Keratinocyte (primary cell): ENCODE data around the gene KIN. TPM values are rescaled to one million over a fixed set of nuclear protein-coding genes. Genes with fewer than 3 reads are reported as not detected.
"Not testable (repeated sequence)": the region's sequence is repeated elsewhere in the genome, so short reads cannot be mapped to it uniquely, and the experiment has no call there.

Source experiments
- DNase-seq: peaks from one replicate; pipeline ENCODE4 v3.0.0-alpha.2; 2011; ENCODE audit warnings: low read depth, missing footprints, low spot score
- FAIRE-seq: peaks from 2 replicates; lab custom pipeline; 2011; peaks lifted over from hg19 to GRCh38; lab: Jason Lieb, UNC
- H2AFZ ChIP-seq: 2 replicates; pipeline ENCODE4 v1.6.0; 2012; ENCODE audit warnings: low read length, control low read depth, inconsistent platforms; ENCODE audit not compliant: control insufficient read depth
- H3K27ac ChIP-seq: 2 replicates; pipeline ENCODE4 v1.5.1; 2011; ENCODE audit warnings: low read length; ENCODE audit not compliant: control insufficient read depth, insufficient read depth
- H3K27me3 ChIP-seq: 3 replicates; pipeline ENCODE4 v1.6.0; 2011; ENCODE audit warnings: low read length; ENCODE audit not compliant: control insufficient read depth, insufficient read depth; ENCODE audit errors: extremely low read depth
- H3K36me3 ChIP-seq, 2 experiments: 2 replicates in 1 of 2; 3 replicates in 1 of 2; pipeline ENCODE4 v1.5.1; 2011; ENCODE audit warnings: low read length in 2 of 2, mild to moderate bottlenecking in 1 of 2; ENCODE audit not compliant: control insufficient read depth in 2 of 2, insufficient read depth in 2 of 2; ENCODE audit errors: extremely low read depth in 1 of 2
- H3K4me1 ChIP-seq: 3 replicates; pipeline ENCODE4 v1.5.1; 2011; ENCODE audit warnings: low read length; ENCODE audit not compliant: control insufficient read depth, insufficient read depth; ENCODE audit errors: extremely low read depth
- H3K4me2 ChIP-seq: 3 replicates; pipeline ENCODE4 v1.6.0; 2011; ENCODE audit warnings: low read depth, low read length; ENCODE audit not compliant: control insufficient read depth, insufficient read depth; ENCODE audit errors: extremely low read depth
- H3K4me3 ChIP-seq, 3 experiments: fragments of 200-600 bp in 1 of 3; sonication (generic) in 1 of 3; 2 replicates in 2 of 3; 3 replicates in 1 of 3; pipeline ENCODE4 v1.5.1; 2011 to 2016; ENCODE audit warnings: low read length in 3 of 3, mild to moderate bottlenecking in 3 of 3, control low read depth in 2 of 3, inconsistent platforms in 1 of 3, low read depth in 1 of 3, mixed read lengths in 1 of 3, mixed run types in 1 of 3, moderate library complexity in 1 of 3; ENCODE audit not compliant: control insufficient read depth in 2 of 3, insufficient read depth in 2 of 3; ENCODE audit errors: extremely low read depth in 1 of 3
- H3K79me2 ChIP-seq: 2 replicates; pipeline ENCODE4 v1.6.0; 2012; ENCODE audit warnings: low read length; ENCODE audit not compliant: control insufficient read depth, insufficient read depth
- H3K9ac ChIP-seq: 3 replicates; pipeline ENCODE4 v1.6.0; 2011; ENCODE audit warnings: low read length; ENCODE audit not compliant: control insufficient read depth, insufficient read depth; ENCODE audit errors: extremely low read depth
- H3K9me1 ChIP-seq: 3 replicates; pipeline ENCODE4 v1.6.0; 2011; ENCODE audit warnings: low read length; ENCODE audit not compliant: control insufficient read depth, insufficient read depth; ENCODE audit errors: extremely low read depth
- H3K9me3 ChIP-seq: 2 replicates; pipeline ENCODE4 v1.5.1; 2012; ENCODE audit warnings: low read depth, low read length; ENCODE audit not compliant: control insufficient read depth
- H4K20me1 ChIP-seq: 3 replicates; pipeline ENCODE4 v1.6.0; 2011; ENCODE audit warnings: low read length; ENCODE audit not compliant: control insufficient read depth, insufficient read depth; ENCODE audit errors: extremely low read depth
- EZH2 ChIP-seq: IDR thresholded peaks from one replicate; pipeline ENCODE4 v1.6.1; 2012; ENCODE audit warnings: inconsistent platforms, mild to moderate bottlenecking, low read length, moderate library complexity
- dilution Hi-C: fragments of 300-500 bp; cut with MboI; formaldehyde crosslinking; loops from one replicate; pipeline ENCODE4 v1.7.0; 2020; ENCODE audit warnings: low sequenced_read_pairs; ENCODE audit not compliant: extremely low pct_ligation_motif_present
- polyA plus RNA-seq, 5 experiments: library from polyadenylated mRNA; depleted of rRNA in 3 of 5; stranded (reverse) in 3 of 5; stranded (forward) in 1 of 5; unstranded in 1 of 5; fragments of >200 nt; gene quantifications; 1 replicate in 1 of 5; 2 replicates in 3 of 5; 3 replicates in 1 of 5; pipeline versions ENCODE4 v1.2.1 to v1.2.3, GENCODE V29; 2011 to 2012; ENCODE audit warnings: missing spikeins in 2 of 5, low read depth in 1 of 5, low replicate concordance in 1 of 5
- TF ChIP-seq, protein P1 (sequence below), 3 experiments: IDR thresholded peaks in 1 of 3; conservative IDR thresholded peaks in 1 of 3; optimal IDR thresholded peaks in 1 of 3; 2 replicates in 2 of 3; 3 replicates in 1 of 3; pipeline versions ENCODE3 to v1.5.1; 2011; ENCODE audit warnings: low read length in 3 of 3, mild to moderate bottlenecking in 3 of 3, moderate library complexity in 2 of 3, control low read depth in 1 of 3, inconsistent platforms in 1 of 3; ENCODE audit not compliant: insufficient read depth in 2 of 3; ENCODE audit errors: extremely low read depth in 1 of 3

KIN gene
- polyA plus RNA-seq, 1 donor (not counting 4 experiments of a cell fraction or from before 2014, with no cell fraction given), result 15.1 TPM

DNA sequence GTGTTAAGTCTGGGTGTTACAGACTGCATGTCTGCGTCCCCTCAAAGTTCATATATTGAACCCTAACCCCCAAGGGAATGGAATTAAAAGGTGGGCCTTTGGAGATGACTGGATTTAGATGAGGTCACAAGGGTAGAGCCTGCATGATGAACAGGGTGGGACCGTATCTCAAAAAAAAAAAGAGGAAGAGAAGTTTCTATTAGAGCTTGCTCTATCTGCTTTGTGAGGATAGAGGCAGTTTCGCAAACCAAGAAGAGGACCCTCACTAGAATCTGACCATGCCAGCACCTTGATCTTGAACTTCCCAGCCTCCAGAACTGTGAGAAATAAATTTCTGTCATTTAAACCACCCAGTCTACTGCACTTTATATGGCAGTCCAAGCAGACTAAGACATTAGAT lies 1.4 kb downstream of the KIN start:
- DNase-seq (no peak), FAIRE-seq (no peak)
- H3K4me1 ChIP-seq, result peaks cover 22% of the 10 kb centered on the region
- H3K9ac ChIP-seq, result peak overlapping the region; percentile 94
- dilution Hi-C loops, result no loop called here
- H2AFZ ChIP-seq, result no peak overlapping the region
- peaks cover 2 to 4% of the 10 kb centered on the region in 2 experiments for H3K36me3 ChIP-seq
- H3K9me3 ChIP-seq, result no peaks in the 10 kb centered on the region
- peak overlapping the region; percentile 88 for H3K27ac ChIP-seq
- H3K4me3 ChIP-seq, result peak overlapping the region; percentile 98 to 100 (median 98)
- no peak for TF ChIP-seq EZH2
- TF ChIP-seq, protein P1, sequence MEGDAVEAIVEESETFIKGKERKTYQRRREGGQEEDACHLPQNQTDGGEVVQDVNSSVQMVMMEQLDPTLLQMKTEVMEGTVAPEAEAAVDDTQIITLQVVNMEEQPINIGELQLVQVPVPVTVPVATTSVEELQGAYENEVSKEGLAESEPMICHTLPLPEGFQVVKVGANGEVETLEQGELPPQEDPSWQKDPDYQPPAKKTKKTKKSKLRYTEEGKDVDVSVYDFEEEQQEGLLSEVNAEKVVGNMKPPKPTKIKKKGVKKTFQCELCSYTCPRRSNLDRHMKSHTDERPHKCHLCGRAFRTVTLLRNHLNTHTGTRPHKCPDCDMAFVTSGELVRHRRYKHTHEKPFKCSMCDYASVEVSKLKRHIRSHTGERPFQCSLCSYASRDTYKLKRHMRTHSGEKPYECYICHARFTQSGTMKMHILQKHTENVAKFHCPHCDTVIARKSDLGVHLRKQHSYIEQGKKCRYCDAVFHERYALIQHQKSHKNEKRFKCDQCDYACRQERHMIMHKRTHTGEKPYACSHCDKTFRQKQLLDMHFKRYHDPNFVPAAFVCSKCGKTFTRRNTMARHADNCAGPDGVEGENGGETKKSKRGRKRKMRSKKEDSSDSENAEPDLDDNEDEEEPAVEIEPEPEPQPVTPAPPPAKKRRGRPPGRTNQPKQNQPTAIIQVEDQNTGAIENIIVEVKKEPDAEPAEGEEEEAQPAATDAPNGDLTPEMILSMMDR (optimal IDR thresholded peaks at IDR 0.05 in 1 of 3, IDR thresholded peaks at IDR 0.05 in 1 of 3, conservative IDR thresholded peaks at IDR 0.05 in 1 of 3; ENCODE audit: extremely low read depth in 1 of 3, insufficient read depth in 2 of 3, low read length in 3 of 3), result no peak
- peak overlapping the region; percentile 93 for H3K4me2 ChIP-seq
- no peaks in the 10 kb centered on the region for H3K9me1 ChIP-seq
- H3K27me3 ChIP-seq, result no peaks in the 10 kb centered on the region
- H3K79me2 ChIP-seq, result peaks cover 90% of the 10 kb centered on the region
- H4K20me1 ChIP-seq, result peaks cover 11% of the 10 kb centered on the region

DNA sequence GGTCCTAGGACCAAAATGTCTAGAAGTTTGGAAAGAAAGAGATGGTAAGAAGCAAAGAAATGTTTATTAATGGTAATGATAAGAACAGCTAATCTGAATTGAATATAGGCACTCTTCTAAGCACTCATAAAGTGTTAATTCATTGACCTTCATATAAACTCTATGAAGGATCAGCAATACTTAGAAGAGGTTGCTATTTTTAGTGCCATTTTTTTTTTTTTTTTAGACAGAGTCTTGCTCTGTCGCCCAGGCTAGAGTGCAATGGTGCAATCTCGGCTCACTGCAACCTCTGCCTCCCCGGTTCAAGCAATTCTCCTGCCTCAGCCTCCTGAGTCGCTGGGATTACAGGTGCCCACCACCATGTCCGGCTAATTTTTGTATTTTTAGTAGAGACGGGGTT lies 5.6 kb downstream of the KIN start:
- H3K36me3 ChIP-seq, H2AFZ ChIP-seq, H3K27ac ChIP-seq, dilution Hi-C loops, H3K27me3 ChIP-seq, DNase-seq, FAIRE-seq, H3K4me3 ChIP-seq, H3K4me2 ChIP-seq, H4K20me1 ChIP-seq, H3K9me1 ChIP-seq, H3K9ac ChIP-seq, H3K9me3 ChIP-seq: not testable (repeated sequence)
- H3K79me2 ChIP-seq, result peaks cover 59% of the 10 kb centered on the region
- peaks cover 10% of the 10 kb centered on the region for H3K4me1 ChIP-seq

DNA sequence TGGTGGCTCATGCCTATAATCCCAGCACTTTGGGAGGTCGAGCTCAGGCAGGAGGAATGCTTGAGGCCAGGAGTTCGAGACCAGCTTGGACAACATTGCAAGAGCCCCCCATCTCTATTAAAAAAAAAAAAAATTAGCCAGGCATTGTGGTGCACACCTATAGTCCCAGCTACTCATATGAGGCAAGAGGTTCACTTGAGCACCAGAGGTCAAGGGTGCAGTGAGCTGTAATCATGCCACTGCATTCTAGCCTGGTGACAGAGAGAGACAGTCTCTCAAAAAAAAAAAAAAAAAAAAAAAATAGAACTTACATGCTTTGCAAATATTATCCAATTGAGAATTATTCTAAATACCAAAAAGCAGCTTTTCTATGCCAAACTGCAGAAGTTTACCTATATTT lies 11.0 kb downstream of the KIN start:
- H4K20me1 ChIP-seq, result peaks cover 2% of the 10 kb centered on the region
- H3K9me1 ChIP-seq, result no peaks in the 10 kb centered on the region
- no peak overlapping the region for H3K4me2 ChIP-seq
- H3K79me2 ChIP-seq, result peaks cover 11% of the 10 kb centered on the region
- FAIRE-seq, result no peak
- no peak for DNase-seq
- H3K4me3 ChIP-seq, result no peak overlapping the region
- H3K4me1 ChIP-seq, result no peaks in the 10 kb centered on the region
- TF ChIP-seq, protein P1 (optimal IDR thresholded peaks at IDR 0.05 in 1 of 3, IDR thresholded peaks at IDR 0.05 in 1 of 3, conservative IDR thresholded peaks at IDR 0.05 in 1 of 3; ENCODE audit: extremely low read depth in 1 of 3, insufficient read depth in 2 of 3, low read length in 3 of 3), result no peak
- no peak for TF ChIP-seq EZH2
- dilution Hi-C loops, result no loop called here
- H3K36me3 ChIP-seq, result peaks cover 2 to 9% of the 10 kb centered on the region in 2 experiments
- no peak overlapping the region for H3K9ac ChIP-seq
- no peaks in the 10 kb centered on the region for H3K9me3 ChIP-seq
- H2AFZ ChIP-seq, result no peak overlapping the region
- H3K27ac ChIP-seq, result no peak overlapping the region
- no peaks in the 10 kb centered on the region for H3K27me3 ChIP-seq
